GM12878 (cell line): ENCODE measurements around the gene KCND3. TPM values are rescaled to one million over a fixed set of nuclear protein-coding genes. Genes with fewer than 3 reads are reported as not detected.

ENCODE experiments used
- ATAC-seq: fragments of 200-7000 bp; cut with Tn5 transposase; 3 replicates; pipeline ENCODE4 v1.9.1; 2020; ENCODE audit warnings: mild to moderate bottlenecking, moderate library complexity
- BruUV-seq: library from RNA; stranded (reverse); fragments of 400-500 nt; replicated peaks from 2 replicates; lab custom pipeline; 2021; lab: Mats Ljungman, UMichigan
- CTCF ChIA-PET: fragments of 300-600 bp; sonication (Branson Sonifier 250); formaldehyde crosslinking; extraction: SDS; loops from one replicate; lab custom pipeline; 2021; ENCODE audit warnings: inconsistent platforms; lab: Yijun Ruan, JAX
- POLR2A ChIA-PET: fragments of 350-600 bp; formaldehyde crosslinking; extraction: SDS; loops from one replicate; lab custom pipeline; 2021; ENCODE audit warnings: inconsistent platforms; lab: Charles Lee
- RAD21 ChIA-PET: fragments of 300-600 bp; sonication (Branson Sonifier 250); formaldehyde crosslinking; loops from one replicate; lab custom pipeline; 2023; ENCODE audit warnings: antibody characterized with exemption; ENCODE audit not compliant: unreplicated experiment; lab: Charles Lee
- SMC1A ChIA-PET: fragments of 300-600 bp; sonication (Branson Sonifier 250); formaldehyde crosslinking; loops from one replicate; lab custom pipeline; 2023; ENCODE audit not compliant: unreplicated experiment, uncharacterized antibody; lab: Charles Lee
- DNase-seq: peaks from one replicate; pipeline ENCODE4 v3.0.0-alpha.2; 2011; ENCODE audit warnings: low read depth, low spot score
- FAIRE-seq: peaks from 3 replicates; lab custom pipeline; 2011; peaks lifted over from hg19 to GRCh38; lab: Jason Lieb, UNC
- H2AFZ ChIP-seq: 2 replicates; pipeline ENCODE4 v1.6.0; 2011; ENCODE audit warnings: low read depth, low read length, control low read depth; ENCODE audit not compliant: control insufficient read depth
- H3K27ac ChIP-seq: 2 replicates; pipeline ENCODE4 v1.5.1; 2011; ENCODE audit warnings: control low read depth; ENCODE audit not compliant: control insufficient read depth, insufficient read depth
- H3K27me3 ChIP-seq, 2 experiments: replicated peaks in 1 of 2; 2 replicates each; pipeline versions ENCODE4 v1.6.0 to v1.6.1; 2011; ENCODE audit warnings: low read length in 1 of 2; ENCODE audit not compliant: control insufficient read depth in 2 of 2, insufficient read depth in 2 of 2
- H3K36me3 ChIP-seq, 2 experiments: 2 replicates each; pipeline ENCODE4 v1.5.1; 2011; ENCODE audit warnings: low read length in 1 of 2; ENCODE audit not compliant: control insufficient read depth in 2 of 2, insufficient read depth in 2 of 2
- H3K4me1 ChIP-seq: 2 replicates; pipeline ENCODE4 v1.6.1; 2011; ENCODE audit warnings: mild to moderate bottlenecking, low read length, moderate library complexity, mixed read lengths; ENCODE audit not compliant: control insufficient read depth, insufficient read depth
- H3K4me2 ChIP-seq: 2 replicates; pipeline ENCODE4 v1.6.0; 2011; ENCODE audit warnings: control low read depth; ENCODE audit not compliant: control insufficient read depth, insufficient read depth
- H3K4me3 ChIP-seq: fragments of 200-600 bp; sonication (generic); 2 replicates; pipeline ENCODE4 v1.5.1; 2016
- H3K79me2 ChIP-seq: 2 replicates; pipeline ENCODE4 v1.6.0; 2011; ENCODE audit warnings: low read length; ENCODE audit not compliant: control insufficient read depth, insufficient read depth
- H3K9ac ChIP-seq: 2 replicates; pipeline ENCODE4 v1.8.0; 2011; ENCODE audit warnings: low read length, control low read depth, mixed read lengths; ENCODE audit not compliant: control insufficient read depth, insufficient read depth
- H3K9me3 ChIP-seq: replicated peaks from 3 replicates; pipeline ENCODE4 v1.5.1; 2011; ENCODE audit warnings: mild to moderate bottlenecking, low read length; ENCODE audit not compliant: control insufficient read depth, insufficient read depth
- H4K20me1 ChIP-seq: 2 replicates; pipeline ENCODE4 v1.6.0; 2011; ENCODE audit not compliant: control insufficient read depth, insufficient read depth
- HDAC2 ChIP-seq: fragments of 200-600 bp; sonication (generic); IDR thresholded peaks from 2 replicates; pipeline ENCODE4 v1.6.1; 2017
- IKZF1 ChIP-seq: fragments of 450-650 bp; conservative IDR thresholded peaks from 2 replicates; pipeline ENCODE4 v1.6.1; 2017; ENCODE audit warnings: antibody characterized with exemption, mild to moderate bottlenecking
- JUNB ChIP-seq: IDR thresholded peaks from 2 replicates; pipeline ENCODE4 v1.6.1; 2016; ENCODE audit warnings: antibody characterized with exemption, mild to moderate bottlenecking
- RFX5 ChIP-seq: IDR thresholded peaks from 2 replicates; pipeline ENCODE4 v1.6.1; 2011; ENCODE audit warnings: low read depth, low read length, improper control_type of control experiment
- SREBF1 ChIP-seq: IDR thresholded peaks from 2 replicates; pipeline ENCODE4 v1.6.1; 2012; ENCODE audit warnings: mild to moderate bottlenecking, low read length
- WGBS: methylation state at CpG from one replicate; pipeline ENCODE4 v1.1.6; 2016; ENCODE audit warnings: low lambda C conversion rate; ENCODE audit not compliant: insufficient replicate concordance, insufficient coverage; ENCODE audit errors: missing lambda C conversion rate; 5-methylcytosine and 5-hydroxymethylcytosine counted together
- in situ Hi-C: fragments of 300-500 bp; cut with MboI; formaldehyde crosslinking; loops from 9 replicates; pipeline ENCODE4 v1.14.3; 2018; ENCODE audit warnings: mixed read lengths
- intact Hi-C: fragments of 100-400 bp; cut with micrococcal nuclease; formaldehyde crosslinking; loops from one replicate; pipeline ENCODE4 v1.14.2; 2022; ENCODE audit not compliant: unreplicated experiment
- polyA plus RNA-seq, 11 experiments: library from polyadenylated mRNA; depleted of rRNA in 4 of 11; unstranded in 6 of 11; stranded (reverse) in 5 of 11; fragments of >200 nt; fragmentation: Nextera tagmentation in 4 of 11; fragmentation: Illumina TruSeq in 1 of 11; extraction: Ambion mirVana in 4 of 11; extraction: Trizol in 1 of 11; gene quantifications; 1 replicate in 1 of 11; 2 replicates in 10 of 11; pipeline versions ENCODE4 v1.2.1 to v1.2.3, GENCODE V29; 2011 to 2016; ENCODE audit warnings: inconsistent platforms in 2 of 11, missing spikeins in 2 of 11, low read depth in 1 of 11
- total RNA-seq, 4 experiments: library from RNA; depleted of rRNA in 3 of 4; stranded (reverse); fragments of >200 nt in 3 of 4; fragmentation: Illumina TruSeq in 1 of 4; extraction: Trizol in 1 of 4; gene quantifications; 2 replicates each; pipeline versions ENCODE4 v1.2.1 to v1.2.3, GENCODE V29; 2013 to 2021
- TF ChIP-seq, protein P1 (sequence below): IDR thresholded peaks from 2 replicates; pipeline ENCODE4 v1.6.1; 2012; ENCODE audit warnings: low read depth, low read length, improper control_type of control experiment
- TF ChIP-seq, protein P2 (sequence below): fragments of 450-650 bp; IDR thresholded peaks from 2 replicates; pipeline ENCODE4 v1.6.1; 2014; ENCODE audit warnings: mild to moderate bottlenecking
- TF ChIP-seq, protein P3 (sequence below): IDR thresholded peaks from 2 replicates; pipeline ENCODE4 v1.6.1; 2012; ENCODE audit warnings: improper control_type of control experiment, low read depth, low read length; ENCODE audit not compliant: insufficient replicate concordance

KCND3 gene
- total and polyA plus RNA-seq, 10 of the 15 experiments (the other 5 are each of a cell fraction or from before 2014, with no cell fraction given), result 0.02 TPM; not detected in 9

DNA sequence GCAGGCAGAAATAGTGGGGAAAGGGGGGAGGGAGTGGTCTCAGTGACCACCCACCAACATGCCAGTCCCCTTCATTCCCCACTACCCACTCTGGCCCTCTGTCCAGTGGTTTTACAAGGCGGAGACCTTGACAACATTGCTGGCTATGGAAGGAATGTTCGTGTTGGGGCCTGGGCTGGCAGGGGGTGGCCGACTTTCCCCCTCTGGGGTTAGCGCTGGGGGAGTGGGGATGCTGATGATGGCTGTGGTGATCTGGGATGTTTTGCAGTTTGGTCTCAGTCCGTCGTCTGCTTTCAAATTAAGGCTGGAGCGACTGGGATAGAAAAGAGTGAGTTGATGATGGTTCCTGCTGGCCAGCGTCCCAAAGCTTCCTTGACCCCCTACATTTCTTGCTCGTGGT, 213.5 kb downstream of the KCND3 start:
- intact Hi-C loops, result no loop called here
- FAIRE-seq, result no peak
- ChIA-PET CTCF (no interaction called here), RAD21 (no interaction called here), POLR2A (no interaction called here), SMC1A (interaction anchor here (0.6 kb wide), 1 partner anchor 17 kb away, joined by 3 read pairs; no protein-coding TSS in a partner anchor)
- Histone ChIP-seq H3K9me3 (no peaks in the 10 kb centered on the region), H3K27me3 (no peaks in the 10 kb centered on the region; a peak in 1 of 4 replicates), H4K20me1 (no peaks in the 10 kb centered on the region), H3K9ac (no peak overlapping the region), H3K4me1 (no peaks in the 10 kb centered on the region), H3K4me3 (no peak overlapping the region), H3K27ac (no peak overlapping the region), H3K4me2 (no peak overlapping the region), H3K79me2 (no peaks in the 10 kb centered on the region), H3K36me3 (no peaks in the 10 kb centered on the region), H2AFZ (no peak overlapping the region)
- ATAC-seq, result no peak
- BruUV-seq, result no TSS peak
- TF ChIP-seq IKZF1 (no peak), HDAC2 (no peak), SREBF1 (no peak), JUNB (no peak), RFX5 (no peak)
- TF ChIP-seq, protein P1, sequence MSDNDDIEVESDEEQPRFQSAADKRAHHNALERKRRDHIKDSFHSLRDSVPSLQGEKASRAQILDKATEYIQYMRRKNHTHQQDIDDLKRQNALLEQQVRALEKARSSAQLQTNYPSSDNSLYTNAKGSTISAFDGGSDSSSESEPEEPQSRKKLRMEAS, result no peak
- TF ChIP-seq, protein P2, sequence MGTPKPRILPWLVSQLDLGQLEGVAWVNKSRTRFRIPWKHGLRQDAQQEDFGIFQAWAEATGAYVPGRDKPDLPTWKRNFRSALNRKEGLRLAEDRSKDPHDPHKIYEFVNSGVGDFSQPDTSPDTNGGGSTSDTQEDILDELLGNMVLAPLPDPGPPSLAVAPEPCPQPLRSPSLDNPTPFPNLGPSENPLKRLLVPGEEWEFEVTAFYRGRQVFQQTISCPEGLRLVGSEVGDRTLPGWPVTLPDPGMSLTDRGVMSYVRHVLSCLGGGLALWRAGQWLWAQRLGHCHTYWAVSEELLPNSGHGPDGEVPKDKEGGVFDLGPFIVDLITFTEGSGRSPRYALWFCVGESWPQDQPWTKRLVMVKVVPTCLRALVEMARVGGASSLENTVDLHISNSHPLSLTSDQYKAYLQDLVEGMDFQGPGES, result no peak
- TF ChIP-seq, protein P3, sequence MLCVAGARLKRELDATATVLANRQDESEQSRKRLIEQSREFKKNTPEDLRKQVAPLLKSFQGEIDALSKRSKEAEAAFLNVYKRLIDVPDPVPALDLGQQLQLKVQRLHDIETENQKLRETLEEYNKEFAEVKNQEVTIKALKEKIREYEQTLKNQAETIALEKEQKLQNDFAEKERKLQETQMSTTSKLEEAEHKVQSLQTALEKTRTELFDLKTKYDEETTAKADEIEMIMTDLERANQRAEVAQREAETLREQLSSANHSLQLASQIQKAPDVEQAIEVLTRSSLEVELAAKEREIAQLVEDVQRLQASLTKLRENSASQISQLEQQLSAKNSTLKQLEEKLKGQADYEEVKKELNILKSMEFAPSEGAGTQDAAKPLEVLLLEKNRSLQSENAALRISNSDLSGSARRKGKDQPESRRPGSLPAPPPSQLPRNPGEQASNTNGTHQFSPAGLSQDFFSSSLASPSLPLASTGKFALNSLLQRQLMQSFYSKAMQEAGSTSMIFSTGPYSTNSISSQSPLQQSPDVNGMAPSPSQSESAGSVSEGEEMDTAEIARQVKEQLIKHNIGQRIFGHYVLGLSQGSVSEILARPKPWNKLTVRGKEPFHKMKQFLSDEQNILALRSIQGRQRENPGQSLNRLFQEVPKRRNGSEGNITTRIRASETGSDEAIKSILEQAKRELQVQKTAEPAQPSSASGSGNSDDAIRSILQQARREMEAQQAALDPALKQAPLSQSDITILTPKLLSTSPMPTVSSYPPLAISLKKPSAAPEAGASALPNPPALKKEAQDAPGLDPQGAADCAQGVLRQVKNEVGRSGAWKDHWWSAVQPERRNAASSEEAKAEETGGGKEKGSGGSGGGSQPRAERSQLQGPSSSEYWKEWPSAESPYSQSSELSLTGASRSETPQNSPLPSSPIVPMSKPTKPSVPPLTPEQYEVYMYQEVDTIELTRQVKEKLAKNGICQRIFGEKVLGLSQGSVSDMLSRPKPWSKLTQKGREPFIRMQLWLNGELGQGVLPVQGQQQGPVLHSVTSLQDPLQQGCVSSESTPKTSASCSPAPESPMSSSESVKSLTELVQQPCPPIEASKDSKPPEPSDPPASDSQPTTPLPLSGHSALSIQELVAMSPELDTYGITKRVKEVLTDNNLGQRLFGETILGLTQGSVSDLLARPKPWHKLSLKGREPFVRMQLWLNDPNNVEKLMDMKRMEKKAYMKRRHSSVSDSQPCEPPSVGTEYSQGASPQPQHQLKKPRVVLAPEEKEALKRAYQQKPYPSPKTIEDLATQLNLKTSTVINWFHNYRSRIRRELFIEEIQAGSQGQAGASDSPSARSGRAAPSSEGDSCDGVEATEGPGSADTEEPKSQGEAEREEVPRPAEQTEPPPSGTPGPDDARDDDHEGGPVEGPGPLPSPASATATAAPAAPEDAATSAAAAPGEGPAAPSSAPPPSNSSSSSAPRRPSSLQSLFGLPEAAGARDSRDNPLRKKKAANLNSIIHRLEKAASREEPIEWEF, result no peak
- 38% methylated on average over 9 of the region's 9 CpGs for WGBS
- in situ Hi-C loops, result no loop called here
- no peak for DNase-seq
